NCI-H69 (cell line): ENCODE results near the gene TSPYL1.
"Not testable (repeated sequence)": the region's sequence is repeated elsewhere in the genome, so short reads cannot be mapped to it uniquely, and the experiment has no call there.

ENCODE experiments used
- DNase-seq: peaks from one replicate; lab custom pipeline; 2025; lab: John Stamatoyannopoulos, UW

Gene TSPYL1

GRCh38 chr6:116298273-116298672, 18.5 kb upstream of the TSPYL1 start:
- no peak for DNase-seq

- DNase-seq = no peak
These were observed 12.8 kb upstream of the TSPYL1 start for GRCh38 chr6:116292553-116292952.

GRCh38 chr6:116291701-116292396, 12.1 kb upstream of the TSPYL1 start:
- DNase-seq = no peak

- no peak for DNase-seq
These were observed 11.1 kb upstream of the TSPYL1 start for GRCh38 chr6:116290799-116291198.

GRCh38 chr6:116289876-116290275, 10.1 kb upstream of the TSPYL1 start:
- DNase-seq = no peak

GRCh38 chr6:116287689-116288282, 8.1 kb upstream of the TSPYL1 start:
- DNase-seq = peak; percentile 55

- no peak for DNase-seq
These were observed 7.1 kb upstream of the TSPYL1 start for GRCh38 chr6:116286773-116287358.

- DNase-seq = not testable (repeated sequence)
These were observed 5.3 kb upstream of the TSPYL1 start for GRCh38 chr6:116284984-116285383.

- no peak for DNase-seq
These were observed 3.5 kb upstream of the TSPYL1 start for GRCh38 chr6:116283191-116283590.

- peak; percentile 27 for DNase-seq
These were observed 3.0 kb upstream of the TSPYL1 start for GRCh38 chr6:116282698-116283097.

GRCh38 chr6:116280933-116281316, 1.2 kb upstream of the TSPYL1 start:
- DNase-seq = peak; percentile 12

- DNase-seq = peak; percentile 40
These were observed 617 bp upstream of the TSPYL1 start for GRCh38 chr6:116280161-116280932.

GRCh38 chr6:116278854-116279231, 887 bp downstream of the TSPYL1 start:
- DNase-seq = peak; percentile 61

GRCh38 chr6:116278481-116278829, 1.3 kb downstream of the TSPYL1 start:
- peak; percentile 22 for DNase-seq

- DNase-seq = no peak
These were observed 2.6 kb downstream of the TSPYL1 start for GRCh38 chr6:116277124-116277523.

GRCh38 chr6:116271149-116271708, 8.5 kb downstream of the TSPYL1 start:
- DNase-seq = no peak

- peak; percentile 83 for DNase-seq
These were observed 11.0 kb downstream of the TSPYL1 start for GRCh38 chr6:116268589-116269293.

GRCh38 chr6:116267836-116268588, 11.7 kb downstream of the TSPYL1 start:
- no peak for DNase-seq

- DNase-seq = no peak
These were observed 12.9 kb downstream of the TSPYL1 start for GRCh38 chr6:116266803-116267202.

- DNase-seq = peak; percentile 95
These were observed 14.5 kb downstream of the TSPYL1 start for GRCh38 chr6:116265041-116265829.
